K562 (cell line): ENCODE data around the gene WIF1. TPM values are rescaled to one million over a fixed set of nuclear protein-coding genes. Genes with fewer than 3 reads are reported as not detected.

Experiments
- ATAC-seq: fragments of 200-7000 bp; cut with Tn5 transposase; 3 replicates; pipeline ENCODE4 v1.9.1; 2020; ENCODE audit warnings: moderate library complexity
- BruUV-seq: library from RNA; stranded (reverse); fragments of 400-500 nt; replicated peaks from 2 replicates; lab custom pipeline; 2021; lab: Mats Ljungman, UMichigan
- CTCF ChIA-PET: fragments of 300-600 bp; formaldehyde crosslinking; extraction: SDS; loops from one replicate; lab custom pipeline; 2021; ENCODE audit warnings: low intra/inter-chr PET ratio; lab: Yijun Ruan, JAX
- POLR2A ChIA-PET: fragments of 300-600, 350-650 bp; sonication (Branson Sonifier 250); formaldehyde crosslinking; extraction: SDS; loops from one replicate; lab custom pipeline; 2021; ENCODE audit warnings: antibody characterized with exemption, inconsistent platforms; lab: Yijun Ruan, JAX
- DNase-seq, 4 experiments: peaks; one replicate each; pipeline versions ENCODE4 v3.0.0 to v3.0.0-alpha.2; 2011 to 2018; ENCODE audit warnings: low spot score in 3 of 4, mixed read lengths in 3 of 4; ENCODE audit errors: extremely low read depth in 1 of 4
- FAIRE-seq: peaks from 2 replicates; lab custom pipeline; 2011; peaks lifted over from hg19 to GRCh38; lab: Jason Lieb, UNC
- H2AFZ ChIP-seq: 2 replicates; pipeline ENCODE4 v1.6.0; 2011; ENCODE audit warnings: low read depth, low read length, control low read depth, inconsistent platforms
- H3K27ac ChIP-seq: fragments of 200-600 bp; 3 replicates; pipeline ENCODE4 v1.8.0; 2011; ENCODE audit warnings: low read depth, mild to moderate bottlenecking, control low read depth, inconsistent platforms, low read length, moderate library complexity, mixed read lengths; ENCODE audit errors: extremely low read depth
- H3K27me3 ChIP-seq, 2 experiments: fragments of 300-600 bp in 1 of 2; 2 replicates in 1 of 2; 3 replicates in 1 of 2; pipeline versions ENCODE4 v1.6.0 to v1.8.0; 2011; ENCODE audit warnings: inconsistent platforms in 2 of 2, low read length in 2 of 2, mild to moderate bottlenecking in 1 of 2, mixed read lengths in 1 of 2, moderate library complexity in 1 of 2; ENCODE audit not compliant: control insufficient read depth in 2 of 2, insufficient read depth in 2 of 2
- H3K36me3 ChIP-seq: fragments of 300-600 bp; 3 replicates; pipeline ENCODE4 v1.8.0; 2011; ENCODE audit warnings: mild to moderate bottlenecking, low read length, inconsistent platforms; ENCODE audit not compliant: control insufficient read depth, insufficient read depth
- H3K4me1 ChIP-seq, 2 experiments: fragments of 200-600 bp in 1 of 2; replicated peaks in 1 of 2; 2 replicates in 1 of 2; 3 replicates in 1 of 2; pipeline versions ENCODE4 v1.5.1 to v1.8.0; 2011; ENCODE audit warnings: inconsistent platforms in 2 of 2, low read length in 2 of 2, mild to moderate bottlenecking in 1 of 2, mixed read lengths in 1 of 2, moderate library complexity in 1 of 2; ENCODE audit not compliant: control insufficient read depth in 2 of 2, insufficient read depth in 2 of 2
- H3K4me2 ChIP-seq: 2 replicates; pipeline ENCODE4 v1.6.1; 2011; ENCODE audit warnings: low read length, control low read depth, inconsistent platforms, mixed read lengths; ENCODE audit not compliant: insufficient read depth
- H3K4me3 ChIP-seq: fragments of 200-600 bp; sonication (generic), shearing (Covaris generic); 2 replicates; pipeline ENCODE4 v1.5.1; 2016; ENCODE audit warnings: control low read depth, inconsistent platforms
- H3K79me2 ChIP-seq: fragments of 200-600 bp; 3 replicates; pipeline ENCODE4 v1.8.0; 2011; ENCODE audit warnings: low read length, inconsistent platforms; ENCODE audit not compliant: control insufficient read depth, insufficient read depth
- H3K9ac ChIP-seq, 2 experiments: 2 replicates each; pipeline versions ENCODE4 v1.6.0 to v1.6.1; 2011; ENCODE audit warnings: low read depth in 2 of 2, low read length in 2 of 2, control low read depth in 1 of 2, inconsistent platforms in 1 of 2, mild to moderate bottlenecking in 1 of 2, mixed read lengths in 1 of 2; ENCODE audit not compliant: insufficient read depth in 1 of 2
- H3K9me1 ChIP-seq: one replicate; pipeline ENCODE4 v1.6.0; 2011; ENCODE audit warnings: inconsistent platforms, mild to moderate bottlenecking, low read length, moderate library complexity; ENCODE audit not compliant: control insufficient read depth, insufficient read depth
- H3K9me3 ChIP-seq: replicated peaks from 2 replicates; pipeline ENCODE4 v1.5.1; 2011; ENCODE audit warnings: low read depth, low read length, inconsistent platforms; ENCODE audit not compliant: control insufficient read depth, insufficient read depth
- H4K20me1 ChIP-seq: replicated peaks from 2 replicates; pipeline ENCODE4 v1.6.1; 2011; ENCODE audit warnings: low read length, inconsistent platforms, mixed read lengths; ENCODE audit not compliant: control insufficient read depth, insufficient read depth
- CBFA2T3 ChIP-seq: fragments of 450-650 bp; IDR thresholded peaks from 2 replicates; pipeline ENCODE4 v1.6.1; 2017
- CREM ChIP-seq: IDR thresholded peaks from 2 replicates; pipeline ENCODE4 v1.6.1; 2014; ENCODE audit warnings: antibody characterized with exemption, low read depth
- NFE2L1 ChIP-seq: fragments of 450-650 bp; IDR thresholded peaks from 2 replicates; pipeline ENCODE4 v1.6.1; 2016; ENCODE audit warnings: missing genetic modification characterization, low read depth, mild to moderate bottlenecking, missing compliant biosample characterization, moderate library complexity, borderline replicate concordance
- RBM22 ChIP-seq: fragments of 200-400 bp; formaldehyde crosslinking; IDR thresholded peaks from 2 replicates; pipeline ENCODE4 v1.6.1; 2018; ENCODE audit warnings: low read length, low read depth; ENCODE audit not compliant: poor library complexity, severe bottlenecking
- TEAD4 ChIP-seq, 2 experiments: sonication (generic) in 1 of 2; formaldehyde crosslinking in 1 of 2; IDR thresholded peaks; 2 replicates each; pipeline versions ENCODE4 v1.6.1 to v1.8.0; 2012 to 2022; ENCODE audit warnings: borderline replicate concordance in 1 of 2, inconsistent platforms in 1 of 2, low read length in 1 of 2, mild to moderate bottlenecking in 1 of 2, missing genetic modification reagents in 1 of 2
- U2AF1 ChIP-seq: fragments of 200-400 bp; formaldehyde crosslinking; optimal IDR thresholded peaks from 2 replicates; pipeline ENCODE3; 2017; ENCODE audit warnings: mild to moderate bottlenecking, low read depth, low read length, moderate library complexity
- ZBTB40 ChIP-seq, 2 experiments: fragments of 450-650 bp in 1 of 2; sonication (generic) in 1 of 2; formaldehyde crosslinking in 1 of 2; IDR thresholded peaks; 2 replicates each; pipeline versions ENCODE4 v1.7.1 to v1.9.0; 2016 to 2022; ENCODE audit warnings: inconsistent platforms in 1 of 2, mild to moderate bottlenecking in 1 of 2, missing genetic modification reagents in 1 of 2
- ZNF586 ChIP-seq: fragments of 450-650 bp; formaldehyde crosslinking; conservative IDR thresholded peaks from 2 replicates; pipeline ENCODE4 v1.4.0; 2020; ENCODE audit warnings: mild to moderate bottlenecking, moderate library complexity
- WGBS: fragments of 100-300 bp; shearing (Covaris generic); methylation state at CpG from one replicate; pipeline ENCODE4 v1.1.6; 2016; ENCODE audit warnings: low coverage, mixed read lengths; ENCODE audit not compliant: insufficient coverage; ENCODE audit errors: missing lambda C conversion rate; 5-methylcytosine and 5-hydroxymethylcytosine counted together
- in situ Hi-C: fragments of 300-500 bp; cut with MboI; formaldehyde crosslinking; loops from 4 replicates; pipeline ENCODE4 v1.15.0; 2018; ENCODE audit warnings: inconsistent platforms, mixed read lengths
- intact Hi-C: fragments of 100-400 bp; cut with micrococcal nuclease; formaldehyde crosslinking; loops from 2 replicates; pipeline ENCODE4 v1.14.2; 2022
- polyA plus RNA-seq, 8 experiments: library from polyadenylated mRNA; depleted of rRNA in 4 of 8; stranded (reverse) in 5 of 8; unstranded in 3 of 8; fragments of >200 nt; fragmentation: Nextera tagmentation in 2 of 8; fragmentation: Illumina TruSeq in 1 of 8; extraction: Ambion mirVana in 2 of 8; extraction: Trizol in 1 of 8; gene quantifications; 2 replicates each; pipeline versions ENCODE4 v1.2.1 to v1.2.3, GENCODE V29; 2011 to 2014; ENCODE audit warnings: inconsistent platforms in 1 of 8, missing spikeins in 1 of 8
- total RNA-seq, 7 experiments: library from RNA; depleted of rRNA in 6 of 7; stranded (reverse); fragments of >200 nt in 6 of 7; fragmentation: Illumina TruSeq in 2 of 7; extraction: Trizol in 2 of 7; gene quantifications; 2 replicates each; pipeline versions ENCODE4 v1.2.1 to v1.2.3, GENCODE V29; 2011 to 2021; ENCODE audit warnings: low replicate concordance in 1 of 7

WIF1 gene
- total and polyA plus RNA-seq, 9 of the 15 experiments (the other 6 are each of a cell fraction or from before 2014, with no cell fraction given) = not detected

DNA sequence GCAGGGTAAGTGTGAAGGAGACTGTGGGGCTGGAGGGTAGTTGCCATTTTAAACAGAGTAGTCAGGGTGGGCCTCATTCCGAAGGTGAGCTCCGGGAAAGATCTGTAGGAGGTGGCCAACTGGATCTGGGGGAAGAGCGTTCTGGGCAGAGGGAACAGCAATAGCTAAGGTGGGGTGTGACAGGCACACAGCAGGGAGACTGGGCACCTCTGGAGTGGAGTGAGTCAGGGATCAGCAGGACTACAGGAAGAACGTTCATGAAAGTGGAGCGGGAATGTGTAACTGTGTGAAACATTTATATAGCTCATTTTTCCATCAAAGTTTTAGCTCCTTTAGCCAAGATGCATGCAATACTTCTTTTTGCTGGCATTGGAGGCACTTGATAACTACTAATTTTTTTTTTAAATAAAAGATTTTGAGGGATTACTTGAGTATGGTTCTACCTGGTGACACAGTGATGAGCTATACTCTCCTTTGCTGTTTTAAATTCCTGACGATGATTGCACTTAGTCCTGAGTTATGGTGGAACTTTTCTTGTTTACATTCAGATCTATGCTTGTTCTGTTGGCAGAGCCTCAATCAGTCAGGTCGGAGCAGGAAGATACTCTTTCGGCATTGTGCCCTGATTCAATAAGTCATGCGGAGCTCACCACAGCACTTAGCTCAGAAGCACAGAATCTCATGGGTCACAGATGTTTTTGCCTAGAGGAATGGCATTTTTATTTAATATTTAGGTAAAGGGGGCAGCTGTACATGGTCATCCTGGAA, 106.4 kb downstream of the WIF1 start:
- Histone ChIP-seq H3K36me3 (no peaks in the 10 kb centered on the region), H3K9me1 (no peaks in the 10 kb centered on the region), H3K79me2 (no peaks in the 10 kb centered on the region), H2AFZ (no peak overlapping the region), H3K4me1 (no peaks in the 10 kb centered on the region), H3K4me3 (no peak overlapping the region), H3K4me2 (no peak overlapping the region), H3K27ac (no peak overlapping the region), H3K9ac (no peak overlapping the region), H4K20me1 (no peaks in the 10 kb centered on the region; the same call in 1 of the 2 replicates), H3K27me3 (no peaks in the 10 kb centered on the region; a peak in 1 of 5 replicates), H3K9me3 (no peaks in the 10 kb centered on the region)
- ChIA-PET CTCF (no interaction called here), POLR2A (interaction anchor here (0.6 kb wide), 1 partner anchor 69 kb away, joined by 3 read pairs; no protein-coding TSS in a partner anchor)
- intact Hi-C loops = no loop called here
- in situ Hi-C loops = no loop called here
- DNase-seq (no peak), FAIRE-seq (no peak), ATAC-seq (no peak)
- 2% methylated on average over 9 of the region's 9 CpGs for WGBS
- no TSS peak for BruUV-seq
- TF ChIP-seq TEAD4 (IDR thresholded peaks at IDR 0.05; ENCODE audit: low read length) (no peak), TEAD4 (CRISPR knock-in tag; IDR thresholded peaks at IDR 0.05; ENCODE audit: borderline replicate concordance) (no peak), U2AF1 (no peak), NFE2L1 (tag) (no peak), ZNF586 (CRISPR knock-in tag) (no peak), CREM (no peak), RBM22 (no peak), ZBTB40 (IDR thresholded peaks at IDR 0.05) (no peak), ZBTB40 (CRISPR knock-in tag; IDR thresholded peaks at IDR 0.05) (no peak), CBFA2T3 (no peak)
